ENCODE measurements around the gene MEI4. TPM values are rescaled to one million over a fixed set of nuclear protein-coding genes. Genes with fewer than 3 reads are reported as not detected.

Gene MEI4
- total RNA-seq, 3 donors from 2014 or later = not detected

- no peaks in the 10 kb centered on the region for H3K4me1 ChIP-seq (ENCODE audit: low read depth)
- no peaks in the 10 kb centered on the region for H3K36me3 ChIP-seq (ENCODE audit: low read depth)
- H3K4me3 ChIP-seq = no peak overlapping the region
- intact Hi-C loops (cut with DNase I, micrococcal nuclease) = no loop called here
- DNase-seq (peak in 2 of 3 donors; percentile 12 to 23), ATAC-seq (peak; percentile 73)
- no peaks in the 10 kb centered on the region for H3K9me3 ChIP-seq
- TF ChIP-seq, protein P1, sequence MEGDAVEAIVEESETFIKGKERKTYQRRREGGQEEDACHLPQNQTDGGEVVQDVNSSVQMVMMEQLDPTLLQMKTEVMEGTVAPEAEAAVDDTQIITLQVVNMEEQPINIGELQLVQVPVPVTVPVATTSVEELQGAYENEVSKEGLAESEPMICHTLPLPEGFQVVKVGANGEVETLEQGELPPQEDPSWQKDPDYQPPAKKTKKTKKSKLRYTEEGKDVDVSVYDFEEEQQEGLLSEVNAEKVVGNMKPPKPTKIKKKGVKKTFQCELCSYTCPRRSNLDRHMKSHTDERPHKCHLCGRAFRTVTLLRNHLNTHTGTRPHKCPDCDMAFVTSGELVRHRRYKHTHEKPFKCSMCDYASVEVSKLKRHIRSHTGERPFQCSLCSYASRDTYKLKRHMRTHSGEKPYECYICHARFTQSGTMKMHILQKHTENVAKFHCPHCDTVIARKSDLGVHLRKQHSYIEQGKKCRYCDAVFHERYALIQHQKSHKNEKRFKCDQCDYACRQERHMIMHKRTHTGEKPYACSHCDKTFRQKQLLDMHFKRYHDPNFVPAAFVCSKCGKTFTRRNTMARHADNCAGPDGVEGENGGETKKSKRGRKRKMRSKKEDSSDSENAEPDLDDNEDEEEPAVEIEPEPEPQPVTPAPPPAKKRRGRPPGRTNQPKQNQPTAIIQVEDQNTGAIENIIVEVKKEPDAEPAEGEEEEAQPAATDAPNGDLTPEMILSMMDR (IDR thresholded peaks at IDR 0.05) = no peak
Observed at GRCh38 chr6:77834591-77834996, 181.8 kb downstream of the MEI4 start.

DNA sequence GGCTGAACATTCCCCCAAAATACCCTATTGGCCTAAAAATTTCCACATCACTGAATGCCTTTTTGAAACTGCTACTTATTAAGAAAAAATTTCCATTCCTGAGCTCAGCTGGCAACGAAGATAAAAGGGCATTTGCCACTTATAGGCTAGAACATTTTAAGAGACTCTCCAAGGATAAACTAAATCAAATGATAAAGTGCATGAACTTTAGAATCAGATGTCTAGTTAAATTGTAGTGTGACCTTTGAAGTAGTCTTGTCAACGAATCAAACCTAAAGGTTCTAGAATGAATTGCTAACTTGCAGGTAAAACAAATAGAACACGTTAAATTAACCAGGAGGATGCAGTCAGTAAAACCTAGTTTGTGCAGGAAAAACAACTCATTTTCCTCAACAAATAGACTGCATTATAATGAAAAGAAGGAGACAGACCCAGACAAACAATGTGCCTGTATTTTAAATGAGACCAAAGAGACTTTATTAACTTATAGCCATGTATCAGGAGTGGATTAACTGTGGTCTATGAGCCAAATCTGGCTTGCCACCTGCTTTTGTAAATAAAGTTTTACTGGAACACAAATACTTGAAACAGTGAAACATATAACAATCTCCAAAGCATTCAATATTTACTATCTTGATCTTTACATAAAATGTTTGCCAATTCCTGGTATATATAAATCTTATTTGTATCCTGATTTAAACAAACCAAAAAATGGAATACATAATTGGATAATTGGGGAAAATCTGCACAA, 184.4 kb downstream of the MEI4 start:
- TF ChIP-seq, protein P1 (IDR thresholded peaks at IDR 0.05) = no peak
- no peak for DNase-seq
- intact Hi-C loops (cut with DNase I, micrococcal nuclease) = no loop called here
- Histone ChIP-seq H3K4me1 (ENCODE audit: low read depth) (no peaks in the 10 kb centered on the region), H3K36me3 (ENCODE audit: low read depth) (no peaks in the 10 kb centered on the region), H3K4me3 (no peak overlapping the region), H3K9me3 (no peaks in the 10 kb centered on the region)
- peak; percentile 48 for ATAC-seq

- intact Hi-C loops (cut with DNase I, micrococcal nuclease) = no loop called here
- Histone ChIP-seq H3K4me1 (ENCODE audit: low read depth) (no peaks in the 10 kb centered on the region), H3K9me3 (no peaks in the 10 kb centered on the region), H3K36me3 (ENCODE audit: low read depth) (no peaks in the 10 kb centered on the region), H3K4me3 (no peak overlapping the region)
- ATAC-seq (no peak), DNase-seq (no peak)
- TF ChIP-seq, protein P1 (IDR thresholded peaks at IDR 0.05) = no peak
Observed at GRCh38 chr6:77839292-77839691, 186.5 kb downstream of the MEI4 start.

DNA sequence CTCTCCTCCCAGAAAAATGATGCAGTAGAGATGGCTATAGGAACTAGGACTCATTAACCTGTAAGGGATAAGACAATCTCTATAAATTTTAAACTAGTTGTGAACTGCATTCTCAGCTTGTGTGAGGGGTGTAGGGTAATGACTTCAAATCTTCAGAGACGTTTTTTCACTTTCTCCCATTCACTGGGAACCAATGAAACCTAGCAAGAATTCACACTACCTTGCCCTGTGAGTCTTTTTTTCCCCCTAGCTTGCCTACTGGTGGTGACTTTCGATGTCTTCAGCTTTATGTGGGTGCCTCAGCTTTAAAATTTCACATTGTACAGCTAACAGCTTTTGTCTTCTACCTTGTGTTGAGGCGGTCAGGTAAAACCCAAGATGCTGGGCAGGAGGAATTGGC, 192.0 kb downstream of the MEI4 start:
- H3K36me3 ChIP-seq (ENCODE audit: low read depth) = no peaks in the 10 kb centered on the region
- TF ChIP-seq, protein P1 (IDR thresholded peaks at IDR 0.05) = no peak
- no peak overlapping the region for H3K4me3 ChIP-seq
- DNase-seq = no peak
- intact Hi-C loops (cut with DNase I, micrococcal nuclease) = no loop called here
- H3K9me3 ChIP-seq = no peaks in the 10 kb centered on the region
- no peaks in the 10 kb centered on the region for H3K4me1 ChIP-seq (ENCODE audit: low read depth)
- ATAC-seq = no peak

GRCh38 chr6:77853401-77853800, 200.6 kb downstream of the MEI4 start:
- TF ChIP-seq, protein P1 (IDR thresholded peaks at IDR 0.05) = no peak
- intact Hi-C loops (cut with DNase I, micrococcal nuclease) = no loop called here
- no peak for ATAC-seq

More at GRCh38 chr6:77853401-77853800, 200.6 kb downstream of the MEI4 start:
- Histone ChIP-seq H3K36me3 (ENCODE audit: low read depth) (no peaks in the 10 kb centered on the region), H3K4me1 (ENCODE audit: low read depth) (no peaks in the 10 kb centered on the region), H3K9me3 (no peaks in the 10 kb centered on the region), H3K4me3 (no peak overlapping the region)
- no peak for DNase-seq
